Spleen (tissue), 11 donors: ENCODE data around the gene TSPAN15. TPM values are rescaled to one million over a fixed set of nuclear protein-coding genes. Genes with fewer than 3 reads are reported as not detected.
A peak's percentile ranks its signal among the peaks of the same experiment; 100 is the strongest.

Experiments used
- DNase-seq: peaks from one replicate; pipeline ENCODE4 v3.0.0-alpha.2; 2020
- H3K27ac ChIP-seq, 8 donors: fragments of 200-600 bp; sonication (generic) in 7 of 8; 1 replicate in 4 of 8; 2 replicates in 4 of 8; pipeline versions ENCODE4 v1.5.0 to v1.8.0; 2016 to 2021; ENCODE audit warnings: inconsistent platforms in 4 of 8, mild to moderate bottlenecking in 4 of 8, moderate library complexity in 1 of 8
- H3K27me3 ChIP-seq, 7 donors: fragments of 200-600 bp; sonication (generic) in 6 of 7; replicated peaks in 1 of 7; 1 replicate in 4 of 7; 2 replicates in 3 of 7; pipeline versions ENCODE4 v1.5.0 to v1.8.0; 2016 to 2021; ENCODE audit warnings: inconsistent platforms in 3 of 7, mild to moderate bottlenecking in 1 of 7
- H3K36me3 ChIP-seq, 6 donors: fragments of 200-600 bp; sonication (generic) in 5 of 6; 1 replicate in 4 of 6; 2 replicates in 2 of 6; pipeline versions ENCODE4 v1.5.0 to v1.8.0; 2016 to 2021; ENCODE audit warnings: inconsistent platforms in 2 of 6
- H3K4me1 ChIP-seq, 6 donors: fragments of 200-600 bp; sonication (generic) in 5 of 6; 1 replicate in 3 of 6; 2 replicates in 3 of 6; pipeline versions ENCODE4 v1.5.0 to v1.8.0; 2016 to 2021; ENCODE audit warnings: inconsistent platforms in 3 of 6
- H3K4me3 ChIP-seq, 8 donors: fragments of 200-600 bp; sonication (generic) in 7 of 8; 1 replicate in 4 of 8; 2 replicates in 4 of 8; pipeline versions ENCODE4 v1.5.0 to v1.8.0; 2016 to 2021; ENCODE audit warnings: inconsistent platforms in 4 of 8, mild to moderate bottlenecking in 4 of 8, moderate library complexity in 2 of 8
- H3K9me3 ChIP-seq, 8 donors: fragments of 200-600 bp; sonication (generic) in 7 of 8; 1 replicate in 4 of 8; 2 replicates in 4 of 8; pipeline versions ENCODE4 v1.5.0 to v1.8.0; 2016 to 2021; ENCODE audit warnings: inconsistent platforms in 4 of 8
- CTCF ChIP-seq, 11 experiments: fragments of 200-600 bp in 7 of 11; fragments of 450-650 bp in 4 of 11; sonication (generic) in 4 of 11; IDR thresholded peaks in 8 of 11; conservative IDR thresholded peaks in 3 of 11; 1 replicate in 7 of 11; 2 replicates in 4 of 11; pipeline versions ENCODE4 v1.4.0 to v1.8.0; 2016 to 2021; ENCODE audit warnings: antibody characterized with exemption in 11 of 11, inconsistent platforms in 4 of 11, mild to moderate bottlenecking in 1 of 11
- POLR2A ChIP-seq, 3 donors: fragments of 450-650 bp; IDR thresholded peaks; one replicate each; pipeline ENCODE4 v1.5.1; 2017; ENCODE audit warnings: antibody characterized with exemption in 3 of 3, mild to moderate bottlenecking in 1 of 3
- POLR2AphosphoS5 ChIP-seq, 3 donors: sonication (generic); formaldehyde crosslinking; IDR thresholded peaks; one replicate each; pipeline ENCODE4 v1.5.1; 2017; ENCODE audit warnings: antibody characterized with exemption in 3 of 3
- WGBS, 5 donors: extraction: QIAGEN DNeasy Blood & Tissue Kit in 3 of 5; methylation state at CpG; one replicate each; pipeline versions ENCODE4 v1.1.5 to v1.1.7; 2013 to 2018; 5-methylcytosine and 5-hydroxymethylcytosine counted together
- intact Hi-C: fragments of 100-400 bp; cut with DNase I; formaldehyde crosslinking; loops from one replicate; pipeline ENCODE4 v1.15.0; 2023; ENCODE audit warnings: low total_unique reads
- polyA plus RNA-seq, 3 donors: library from polyadenylated mRNA; stranded (reverse); fragments of 200-250 nt; gene quantifications; one replicate each; pipeline ENCODE4 v1.2.1, GENCODE V29; 2013
- total RNA-seq, 7 donors: library from RNA; depleted of rRNA in 3 of 7; stranded (reverse); fragments of >200 nt in 3 of 7; fragmentation: NEBNext Ultra II Directional in 4 of 7; extraction: Animal tissue kit (Norgen Biotek cat#: 25700) in 4 of 7; gene quantifications; one replicate each; pipeline versions ENCODE4 v1.1.0 to v1.2.1, GENCODE V29; 2016 to 2021
- donor health status: healthy with polysubstance abuse.
- donor health status: DM: no; HTN: no; CAD: no; lungs with moderate emphysema.
- donor health status: DM: no; HTN: no; CAD: no.
- donor health status: Bipolar disorder and iron deficiency.
- donor health status: healthy.
- donor health status: DM: no; HTN: no; CAD: no.
- donor health status: DM: yes; HTN: yes; CAD: no.

The TSPAN15 gene
- total and polyA plus RNA-seq, 10 donors, result 13.5 to 68.4 (median 41.3) TPM

GRCh38 chr10:69416695-69417094, 34.6 kb upstream of the TSPAN15 start, which contains the start of gene TACR2:
Gene TACR2, minus strand, starts transcription at chr10:69416918. Its CDS starts 595 bp downstream, at chr10:69416323.
- peak; percentile 66 for DNase-seq

GRCh38 chr10:69417542-69417941, 33.7 kb upstream of the TSPAN15 start:
- TF ChIP-seq POLR2A (IDR thresholded peaks at IDR 0.05), result no peak
- TF ChIP-seq POLR2AphosphoS5 (IDR thresholded peaks at IDR 0.05), result no peak
- no peak for TF ChIP-seq CTCF (IDR thresholded peaks at IDR 0.05 in 8 of 11, conservative IDR thresholded peaks at IDR 0.05 in 3 of 11)
- WGBS, 5 donors, result 84 to 92% (median 88%) methylated on average over 11 of the region's 11 CpGs
- peak; percentile 43 for DNase-seq
- Histone ChIP-seq H3K9me3 (no peaks in the 10 kb centered on the region), H3K27me3 (no peaks in the 10 kb centered on the region), H3K36me3 (no peaks in the 10 kb centered on the region), H3K4me3 (no peak overlapping the region), H3K27ac (no peak overlapping the region), H3K4me1 (peaks cover 0 to 7% (median 6%) of the 10 kb centered on the region in 6 donors)
- intact Hi-C loops, result no loop called here

More at GRCh38 chr10:69416695-69417094, 34.6 kb upstream of the TSPAN15 start, which contains the start of gene TACR2:
- peaks cover 0 to 7% (median 6%) of the 10 kb centered on the region in 6 donors for H3K4me1 ChIP-seq
- intact Hi-C loops, result no loop called here
- H3K4me3 ChIP-seq, result no peak within 1 kb of the TSS
- 76 to 87% (median 84%) methylated on average over 6 to 10 of the region's 10 CpGs for WGBS, 5 donors
- H3K27me3 ChIP-seq, result no peaks in the 10 kb centered on the region
- no peak for TF ChIP-seq POLR2AphosphoS5 (IDR thresholded peaks at IDR 0.05)
- TF ChIP-seq POLR2A (IDR thresholded peaks at IDR 0.05), result no peak
- TF ChIP-seq CTCF (IDR thresholded peaks at IDR 0.05 in 8 of 11, conservative IDR thresholded peaks at IDR 0.05 in 3 of 11), result no peak
- H3K27ac ChIP-seq, result no peak within 1 kb of the TSS
- H3K9me3 ChIP-seq, result no peaks in the 10 kb centered on the region
- H3K36me3 ChIP-seq, result no peaks in the 10 kb centered on the region

- intact Hi-C loops, result no loop called here
- no peaks in the 10 kb centered on the region for H3K27me3 ChIP-seq
- TF ChIP-seq POLR2A (IDR thresholded peaks at IDR 0.05) (no peak), CTCF (IDR thresholded peaks at IDR 0.05 in 8 of 11, conservative IDR thresholded peaks at IDR 0.05 in 3 of 11) (no peak)
- no peak overlapping the region for H3K27ac ChIP-seq
- 71 to 91% (median 83%) methylated on average over 7 to 8 of the region's 8 CpGs for WGBS, 5 donors
- no peaks in the 10 kb centered on the region for H3K9me3 ChIP-seq
- H3K4me3 ChIP-seq, result no peak overlapping the region
- peaks cover 0 to 4% (median 3%) of the 10 kb centered on the region in 6 donors for H3K4me1 ChIP-seq
- peak; percentile 56 for DNase-seq
- no peaks in the 10 kb centered on the region for H3K36me3 ChIP-seq
These were observed 33.1 kb upstream of the TSPAN15 start for GRCh38 chr10:69418052-69418752.

- Histone ChIP-seq H3K36me3 (no peaks in the 10 kb centered on the region), H3K4me1 (peaks cover 0 to 7% (median 2%) of the 10 kb centered on the region in 6 donors), H3K4me3 (no peak overlapping the region), H3K27me3 (no peaks in the 10 kb centered on the region), H3K9me3 (no peaks in the 10 kb centered on the region), H3K27ac (no peak overlapping the region)
- WGBS, 5 donors, result 89 to 94% (median 91%) methylated on average over 18 of the region's 18 CpGs
- intact Hi-C loops, result no loop called here
- no peak for TF ChIP-seq POLR2AphosphoS5 (IDR thresholded peaks at IDR 0.05)
- no peak for TF ChIP-seq CTCF (IDR thresholded peaks at IDR 0.05 in 8 of 11, conservative IDR thresholded peaks at IDR 0.05 in 3 of 11)
- TF ChIP-seq POLR2A (IDR thresholded peaks at IDR 0.05), result no peak
- DNase-seq, result peak; percentile 28
These were observed 32.0 kb upstream of the TSPAN15 start for GRCh38 chr10:69419096-69419743.
